ENCODE data around the gene ITLN2. TPM values are rescaled to one million over a fixed set of nuclear protein-coding genes. Genes with fewer than 3 reads are reported as not detected.
"Not testable (repeated sequence)": the region's sequence is repeated elsewhere in the genome, so short reads cannot be mapped to it uniquely, and the experiment has no call there.

Gene ITLN2
- total RNA-seq, 1 experiment from 2014 or later: 2.4 TPM

DNA sequence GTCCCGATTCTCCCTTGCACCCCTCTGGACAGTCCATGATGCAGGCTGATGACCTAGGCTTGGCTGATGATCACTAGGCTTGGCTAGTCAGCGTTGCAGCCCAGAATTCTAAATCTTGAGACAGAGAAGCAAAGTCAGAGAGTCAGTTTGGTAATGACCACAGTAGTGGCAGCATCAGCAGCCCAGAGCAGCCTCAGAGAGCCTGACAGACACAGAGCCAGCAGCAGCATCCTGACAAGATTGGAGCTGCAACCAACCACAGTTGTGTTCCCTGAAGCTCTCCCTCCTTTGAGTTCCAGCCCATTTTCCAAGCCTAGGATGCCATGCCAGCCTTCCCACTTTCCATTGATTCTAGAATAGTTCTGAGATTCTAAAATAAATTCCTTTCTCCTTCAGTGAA lies 52.8 kb downstream of the ITLN2 start:
- Histone ChIP-seq H3K18ac (ENCODE audit: insufficient read length, low read depth, low read length) (no peak overlapping the region), H3K23ac (ENCODE audit: insufficient read length, low read depth, low read length) (no peak overlapping the region), H4K8ac (replicated peaks; ENCODE audit: insufficient read length, low read depth, low read length) (no peak overlapping the region), H2BK5ac (ENCODE audit: insufficient read length, low read length) (no peak overlapping the region), H2BK120ac (ENCODE audit: low read depth, low read length, poor library complexity, severe bottlenecking) (no peak overlapping the region), H2BK15ac (ENCODE audit: low read depth, low read length) (no peak overlapping the region), H3T11ph (ENCODE audit: low read length) (no peak overlapping the region), H3K56ac (ENCODE audit: insufficient read length, low read depth, low read length) (no peak overlapping the region), H2BK20ac (ENCODE audit: low read depth, low read length, poor library complexity, severe bottlenecking) (no peak overlapping the region), H2AK5ac (ENCODE audit: insufficient read length, low read length) (no peak overlapping the region), H3K4me1 (ENCODE audit: insufficient read depth, low read length) (no peaks in the 10 kb centered on the region), H3K79me1 (ENCODE audit: insufficient read depth, low read depth, low read length, poor library complexity, severe bottlenecking) (no peaks in the 10 kb centered on the region), H3K14ac (ENCODE audit: insufficient read depth, low read length) (no peak overlapping the region), H4K20me1 (ENCODE audit: control insufficient read depth, insufficient read depth, insufficient read length) (no peaks in the 10 kb centered on the region), H4K5ac (ENCODE audit: insufficient read length, low read depth, low read length) (no peak overlapping the region), H3K79me2 (ENCODE audit: insufficient read depth, low read length) (no peaks in the 10 kb centered on the region), H3K4me2 (ENCODE audit: insufficient read depth, insufficient read length, low read length) (no peak overlapping the region), H3K4ac (ENCODE audit: low read depth, low read length) (no peak overlapping the region), H3K23me2 (ENCODE audit: insufficient read length, low read depth, low read length, poor library complexity, severe bottlenecking) (no peaks in the 10 kb centered on the region), H2BK12ac (ENCODE audit: insufficient read length, low read depth, low read length) (no peak overlapping the region), H3K9ac (ENCODE audit: extremely low read depth, insufficient read length, low read length) (no peak overlapping the region), H2AFZ (ENCODE audit: low read length) (no peak overlapping the region), H3K9me3 (ENCODE audit: control insufficient read depth, low read depth, low read length) (no peaks in the 10 kb centered on the region), H3K27ac (ENCODE audit: insufficient read length, low read depth, low read length) (no peak overlapping the region), H4K91ac (ENCODE audit: insufficient read length, low read depth, low read length) (no peak overlapping the region), H3K27me3 (ENCODE audit: insufficient read depth, low read length) (no peaks in the 10 kb centered on the region)
- Mint-ChIP-seq H3K27me3 (ENCODE audit: low read depth) (peaks cover 25% of the 10 kb centered on the region), H3K36me3 (ENCODE audit: insufficient read depth in 1 of 3, low read depth in 3 of 3) (no peaks in the 10 kb centered on the region; a peak in 1 of 7 replicates), H3K27ac (peak overlapping the region in 1 of 3 experiments; percentile 16; a peak in 1 of 7 replicates), H3K4me1 (peaks cover 0 to 6% of the 10 kb centered on the region in 2 experiments; a peak in 3 of 4 replicates), H3K4me3 (no peak overlapping the region), H3K9me3 (no peaks in the 10 kb centered on the region; a peak in 1 of 5 replicates)
- DNase-seq: no peak
- WGBS (ENCODE audit: extremely low coverage, insufficient read length, low lambda C conversion rate): no CpG with 5 or more reads among the region's 2 CpGs
- TF ChIP-seq, protein P1, sequence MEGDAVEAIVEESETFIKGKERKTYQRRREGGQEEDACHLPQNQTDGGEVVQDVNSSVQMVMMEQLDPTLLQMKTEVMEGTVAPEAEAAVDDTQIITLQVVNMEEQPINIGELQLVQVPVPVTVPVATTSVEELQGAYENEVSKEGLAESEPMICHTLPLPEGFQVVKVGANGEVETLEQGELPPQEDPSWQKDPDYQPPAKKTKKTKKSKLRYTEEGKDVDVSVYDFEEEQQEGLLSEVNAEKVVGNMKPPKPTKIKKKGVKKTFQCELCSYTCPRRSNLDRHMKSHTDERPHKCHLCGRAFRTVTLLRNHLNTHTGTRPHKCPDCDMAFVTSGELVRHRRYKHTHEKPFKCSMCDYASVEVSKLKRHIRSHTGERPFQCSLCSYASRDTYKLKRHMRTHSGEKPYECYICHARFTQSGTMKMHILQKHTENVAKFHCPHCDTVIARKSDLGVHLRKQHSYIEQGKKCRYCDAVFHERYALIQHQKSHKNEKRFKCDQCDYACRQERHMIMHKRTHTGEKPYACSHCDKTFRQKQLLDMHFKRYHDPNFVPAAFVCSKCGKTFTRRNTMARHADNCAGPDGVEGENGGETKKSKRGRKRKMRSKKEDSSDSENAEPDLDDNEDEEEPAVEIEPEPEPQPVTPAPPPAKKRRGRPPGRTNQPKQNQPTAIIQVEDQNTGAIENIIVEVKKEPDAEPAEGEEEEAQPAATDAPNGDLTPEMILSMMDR (conservative IDR thresholded peaks at IDR 0.05): no peak

DNA sequence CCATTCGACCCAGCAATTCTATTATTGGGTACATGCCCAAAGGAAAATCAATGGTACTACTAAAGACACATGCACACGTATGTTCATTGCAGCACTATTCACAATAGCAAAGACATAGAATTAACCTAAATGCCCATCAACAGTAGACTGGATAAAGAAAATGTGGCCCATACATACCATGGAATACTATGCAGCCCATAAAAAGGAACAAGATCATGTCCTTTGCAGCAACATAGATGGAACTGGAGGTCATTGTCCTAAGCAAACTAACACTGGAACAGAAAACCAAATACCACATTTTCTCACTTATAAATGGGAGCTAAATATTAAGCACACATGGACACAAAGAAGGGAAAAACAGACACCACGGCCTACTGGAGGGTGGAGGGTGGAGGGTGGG lies 53.9 kb downstream of the ITLN2 start:
- H2BK120ac ChIP-seq (ENCODE audit: low read depth, low read length, poor library complexity, severe bottlenecking); H3K27me3 ChIP-seq (ENCODE audit: insufficient read depth, low read length); H3K9ac ChIP-seq (ENCODE audit: extremely low read depth, insufficient read length, low read length); H2BK5ac ChIP-seq (ENCODE audit: insufficient read length, low read length); H3T11ph ChIP-seq (ENCODE audit: low read length); H3K18ac ChIP-seq (ENCODE audit: insufficient read length, low read depth, low read length); H3K4me1 ChIP-seq (ENCODE audit: insufficient read depth, low read length); H3K4me2 ChIP-seq (ENCODE audit: insufficient read depth, insufficient read length, low read length); H2BK20ac ChIP-seq (ENCODE audit: low read depth, low read length, poor library complexity, severe bottlenecking); H3K79me1 ChIP-seq (ENCODE audit: insufficient read depth, low read depth, low read length, poor library complexity, severe bottlenecking); H2AK5ac ChIP-seq (ENCODE audit: insufficient read length, low read length); H3K23me2 ChIP-seq (ENCODE audit: insufficient read length, low read depth, low read length, poor library complexity, severe bottlenecking); H3K4me1 Mint-ChIP-seq; H3K9me3 ChIP-seq (ENCODE audit: control insufficient read depth, low read depth, low read length); H4K91ac ChIP-seq (ENCODE audit: insufficient read length, low read depth, low read length); H4K5ac ChIP-seq (ENCODE audit: insufficient read length, low read depth, low read length); H3K56ac ChIP-seq (ENCODE audit: insufficient read length, low read depth, low read length); H3K23ac ChIP-seq (ENCODE audit: insufficient read length, low read depth, low read length); H2BK12ac ChIP-seq (ENCODE audit: insufficient read length, low read depth, low read length); DNase-seq; H3K9me3 Mint-ChIP-seq; H2AFZ ChIP-seq (ENCODE audit: low read length); H4K8ac ChIP-seq (replicated peaks; ENCODE audit: insufficient read length, low read depth, low read length); H3K4me3 Mint-ChIP-seq; H3K4ac ChIP-seq (ENCODE audit: low read depth, low read length); H4K20me1 ChIP-seq (ENCODE audit: control insufficient read depth, insufficient read depth, insufficient read length); H3K27ac ChIP-seq (ENCODE audit: insufficient read length, low read depth, low read length); H3K79me2 ChIP-seq (ENCODE audit: insufficient read depth, low read length); H3K14ac ChIP-seq (ENCODE audit: insufficient read depth, low read length); H3K36me3 Mint-ChIP-seq (ENCODE audit: insufficient read depth in 1 of 3, low read depth in 3 of 3); H3K27ac Mint-ChIP-seq; H2BK15ac ChIP-seq (ENCODE audit: low read depth, low read length): not testable (repeated sequence)
- WGBS (ENCODE audit: extremely low coverage, insufficient read length, low lambda C conversion rate): no CpG with 5 or more reads among the region's 3 CpGs
- H3K27me3 Mint-ChIP-seq (ENCODE audit: low read depth): peaks cover 28% of the 10 kb centered on the region
